Measurements from ENCODE around the gene YKT6.
"Not testable (repeated sequence)": the region's sequence is repeated elsewhere in the genome, so short reads cannot be mapped to it uniquely, and the experiment has no call there.

The YKT6 gene

GRCh38 chr7:44193011-44193802 lies 7.6 kb upstream of the YKT6 start:
- DNase-seq (ENCODE audit: low spot score): no peak

- no peak for DNase-seq (ENCODE audit: low spot score)
Observed at GRCh38 chr7:44194069-44194468, 6.7 kb upstream of the YKT6 start.

DNA sequence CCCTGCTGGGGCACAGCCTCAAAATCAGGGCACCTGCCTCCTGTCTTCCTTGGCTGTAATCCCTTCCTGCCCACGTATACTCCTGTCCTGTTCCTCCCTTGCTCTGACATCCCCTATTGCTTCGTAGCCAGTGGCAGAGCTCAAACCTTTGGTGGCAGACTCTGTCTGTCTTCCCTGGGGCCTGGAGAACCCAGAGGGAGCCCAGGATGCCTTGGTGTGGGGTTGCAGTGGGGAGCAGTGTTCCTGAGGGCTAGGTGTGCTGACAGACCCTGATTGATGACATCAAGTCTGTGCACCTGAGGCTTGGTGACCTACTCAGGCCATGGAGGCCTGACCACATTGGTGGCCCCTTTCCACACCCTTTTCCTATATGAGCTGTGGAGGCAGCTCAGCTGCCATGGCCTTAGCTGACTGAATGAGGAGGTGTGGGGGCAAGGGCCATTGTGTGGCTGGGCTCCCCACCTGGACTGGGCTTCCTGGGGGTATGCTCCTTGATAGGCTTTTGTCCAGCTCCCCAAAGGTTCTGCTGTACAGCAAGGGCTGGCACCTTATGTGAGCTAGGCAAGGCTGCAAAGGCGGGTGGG lies 6.1 kb upstream of the YKT6 start:
- DNase-seq (ENCODE audit: low spot score): no peak

DNA sequence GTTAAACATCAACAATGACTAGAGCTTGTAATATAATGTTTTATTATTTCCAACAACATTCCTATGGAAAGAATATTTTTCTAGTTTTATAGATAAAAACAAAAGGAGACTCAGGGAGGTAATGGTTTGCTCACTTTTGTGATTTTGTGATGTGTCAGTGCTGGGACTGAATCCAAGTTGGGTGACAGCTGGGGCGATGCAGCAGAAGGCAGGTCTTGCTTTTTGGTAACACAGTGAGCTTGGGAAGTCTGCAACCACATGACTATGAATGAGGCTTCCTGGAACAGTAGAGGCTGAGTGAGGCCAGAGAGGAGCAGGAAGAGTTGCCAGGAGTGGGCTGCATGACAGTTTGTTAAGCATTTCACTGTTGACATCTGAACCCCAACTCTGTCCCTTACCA lies 4.9 kb upstream of the YKT6 start:
- DNase-seq (ENCODE audit: low spot score): no peak

DNA sequence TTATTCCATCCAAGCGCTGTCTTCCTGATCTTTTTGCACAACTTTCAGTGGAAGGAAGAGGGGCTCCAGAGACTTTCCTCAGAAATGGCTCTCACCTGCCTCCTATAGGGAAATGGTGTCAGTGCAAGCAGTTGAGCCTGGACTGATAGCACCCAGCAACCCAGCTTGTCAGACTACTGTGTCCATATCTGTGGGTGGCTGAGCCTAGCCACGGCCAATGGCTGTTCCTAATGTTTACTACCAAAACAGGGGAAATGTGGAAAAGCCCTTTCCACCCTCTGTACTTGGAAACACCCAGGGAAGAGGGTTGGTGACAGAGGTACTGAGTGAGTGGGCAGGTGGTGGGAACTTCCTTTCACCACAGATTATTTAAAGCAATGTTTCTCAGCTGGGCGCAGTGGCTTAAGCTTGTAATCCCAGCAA lies 4.3 kb upstream of the YKT6 start:
- DNase-seq (ENCODE audit: low spot score): peak; percentile 39

- DNase-seq (ENCODE audit: low spot score): no peak
Observed at GRCh38 chr7:44197474-44197873, 3.3 kb upstream of the YKT6 start.

GRCh38 chr7:44200163-44200562 lies 615 bp upstream of the YKT6 start:
- DNase-seq (ENCODE audit: low spot score): not testable (repeated sequence)

DNA sequence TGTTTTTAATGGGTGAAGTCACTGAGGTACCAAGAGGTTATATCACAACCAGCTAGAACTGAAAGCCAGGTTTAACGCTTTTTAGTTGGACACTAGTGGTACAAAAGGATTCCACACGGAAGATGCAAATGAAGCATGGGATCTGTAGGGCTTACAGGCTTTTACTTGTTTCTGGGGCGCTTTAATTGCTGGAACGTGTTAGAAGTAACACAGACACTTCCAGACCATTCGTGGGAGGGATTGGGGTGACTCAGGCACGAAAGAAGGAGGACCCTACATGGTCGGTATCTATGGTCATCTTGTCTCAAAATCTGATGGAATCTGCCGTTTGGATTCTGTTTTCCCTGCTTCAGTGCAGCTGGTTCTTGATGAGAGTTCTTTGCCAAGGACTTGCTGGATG lies 1.0 kb downstream of the YKT6 start:
- DNase-seq (ENCODE audit: low spot score): no peak

DNA sequence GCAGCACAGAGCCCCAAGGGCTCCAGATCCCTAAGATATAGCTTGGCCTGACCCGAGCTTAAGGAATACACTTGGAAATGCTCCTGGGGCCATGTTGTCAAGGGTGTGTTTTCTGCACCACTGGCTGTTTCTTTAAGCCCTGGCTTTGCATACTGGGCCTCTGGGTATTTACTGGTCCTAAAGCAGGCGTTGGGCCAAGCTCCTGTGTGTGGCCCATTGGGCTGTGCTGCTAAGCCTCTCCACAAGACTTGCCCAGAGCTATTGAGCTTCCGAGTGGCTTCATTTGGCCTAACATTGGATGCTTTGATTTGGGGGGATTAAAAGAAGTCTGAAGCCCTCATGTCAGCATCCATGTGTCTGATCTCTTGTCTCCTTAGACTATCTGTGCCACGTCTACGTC lies 5.2 kb downstream of the YKT6 start:
- DNase-seq (ENCODE audit: low spot score): no peak

DNA sequence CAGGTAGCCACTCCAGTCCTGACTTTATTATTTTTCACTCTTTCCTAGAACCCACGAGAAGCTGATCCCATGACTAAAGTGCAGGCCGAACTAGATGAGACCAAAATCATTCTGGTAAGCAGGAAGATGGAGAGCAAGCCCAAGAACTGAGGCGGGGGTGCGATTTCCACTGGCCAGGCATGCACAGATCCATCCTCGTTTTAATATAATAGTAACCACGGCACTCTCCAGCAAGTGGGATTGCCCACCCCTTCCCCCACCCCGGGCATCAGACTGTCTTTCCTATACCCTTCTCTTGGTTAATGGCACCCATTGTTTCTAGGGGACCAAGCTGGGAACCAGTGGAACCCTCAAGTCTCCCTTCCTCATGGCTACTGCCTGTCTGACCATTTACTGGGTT lies 7.3 kb downstream of the YKT6 start:
- no peak for DNase-seq (ENCODE audit: low spot score)

DNA sequence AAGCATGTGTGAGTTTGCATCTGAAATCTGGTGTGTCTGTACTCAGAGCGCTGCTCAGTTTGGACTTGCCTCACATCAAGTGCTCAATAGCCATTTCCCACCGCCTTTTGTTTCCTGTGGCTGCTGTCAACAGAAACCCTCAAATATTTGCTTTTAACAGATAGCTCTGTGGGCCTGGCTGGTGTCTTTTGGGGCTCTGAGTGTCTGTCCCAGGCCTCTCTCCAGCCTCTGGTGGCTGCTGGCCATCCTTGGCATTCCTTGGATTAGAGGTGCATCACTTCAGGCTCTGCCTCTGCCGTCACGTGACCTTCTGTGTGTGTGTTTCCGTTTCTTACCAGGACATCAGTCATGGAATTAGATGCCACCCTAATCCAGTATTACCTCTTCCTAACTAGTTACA lies 9.3 kb downstream of the YKT6 start:
- DNase-seq (ENCODE audit: low spot score): peak; percentile 43

DNA sequence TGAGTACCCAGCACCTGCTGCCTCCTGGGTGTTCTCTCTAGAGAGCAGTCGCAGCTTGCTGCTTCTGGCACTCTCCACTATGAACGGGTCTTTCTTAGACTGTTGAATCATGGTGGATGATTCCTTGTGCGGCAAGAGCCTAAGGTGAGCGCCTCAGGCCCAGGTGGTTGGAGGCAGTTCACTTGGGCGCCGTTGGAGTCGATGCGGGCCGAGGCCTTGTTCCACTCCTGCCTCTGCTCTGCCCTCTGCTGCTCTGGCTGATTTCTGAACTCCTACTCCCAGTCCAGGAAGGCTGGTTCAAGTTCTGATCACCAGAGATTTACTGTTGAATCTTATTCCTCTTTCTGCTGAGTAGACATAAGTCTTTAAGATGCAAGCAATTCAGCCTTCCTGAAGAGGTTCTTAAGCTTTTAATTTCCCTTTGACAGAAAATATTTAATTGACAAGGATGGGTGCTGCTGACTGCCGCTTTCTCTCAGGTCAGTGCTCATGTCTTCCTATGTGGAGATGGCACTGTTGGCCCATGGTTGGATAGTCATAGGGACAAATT lies 10.4 kb downstream of the YKT6 start:
- no peak for DNase-seq (ENCODE audit: low spot score)

- DNase-seq (ENCODE audit: low spot score): peak; percentile 76
Observed at GRCh38 chr7:44212018-44212417, 11.2 kb downstream of the YKT6 start.

DNA sequence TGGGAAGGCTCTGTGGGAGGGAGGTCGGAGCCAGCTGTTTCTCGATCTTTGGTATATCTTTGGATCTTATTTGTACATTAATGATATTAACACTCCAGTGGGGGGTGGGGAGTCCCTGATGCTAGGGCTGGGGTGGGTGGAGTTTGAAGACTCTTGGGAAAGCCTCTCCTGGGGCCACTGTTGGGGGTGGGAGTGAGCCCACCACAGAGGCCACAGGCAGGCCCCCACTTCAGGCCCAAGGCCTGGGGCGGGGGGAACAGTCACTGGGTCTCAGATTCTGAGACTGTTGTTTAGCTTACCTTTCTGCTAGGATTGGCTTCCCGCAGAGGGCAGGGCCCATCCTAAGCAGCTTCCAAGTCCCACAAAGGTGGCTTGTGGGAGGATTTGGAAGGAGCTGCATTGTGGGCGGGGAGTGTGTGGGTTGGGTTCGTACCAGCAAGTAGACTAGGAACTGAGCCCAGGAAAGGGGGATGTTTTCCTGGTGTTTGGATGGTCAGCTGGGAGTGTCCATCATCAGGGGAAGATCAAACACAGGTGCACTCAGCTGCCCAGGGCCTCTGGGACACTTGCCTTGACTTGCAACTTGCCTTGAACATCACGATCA lies 11.9 kb downstream of the YKT6 start:
- DNase-seq (ENCODE audit: low spot score): no peak

DNA sequence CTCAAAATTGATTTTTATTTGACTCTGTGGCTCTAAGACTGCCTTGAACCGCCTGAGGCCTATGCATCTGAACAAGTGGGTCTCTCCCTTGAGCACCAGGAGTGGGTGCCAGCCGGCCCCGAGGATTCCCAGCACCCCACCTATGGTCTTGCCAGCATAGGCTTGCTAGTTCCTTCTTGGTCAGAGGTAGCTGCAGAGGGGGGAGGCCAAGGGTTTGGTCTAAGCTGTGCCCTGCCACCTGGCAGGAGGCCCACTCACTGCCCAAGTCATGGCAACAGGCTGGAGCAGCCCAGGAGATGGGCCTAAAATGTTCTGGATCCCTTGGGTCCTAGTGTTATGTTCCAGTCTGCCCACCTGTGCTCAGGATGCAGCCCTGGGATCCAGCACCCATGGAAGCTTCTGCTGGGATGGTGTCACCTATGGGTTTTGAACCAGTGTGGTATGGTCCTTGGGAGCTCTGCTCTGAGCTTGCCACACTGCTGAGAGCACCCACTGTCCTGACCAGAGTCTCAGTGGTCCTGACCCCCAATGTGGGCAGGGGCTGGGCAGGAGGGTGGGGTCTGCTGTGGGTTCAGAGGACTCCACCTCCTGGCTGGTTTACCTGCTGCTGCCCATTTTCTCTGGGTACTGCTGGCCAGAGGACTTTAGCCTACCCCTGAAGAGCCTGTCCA lies 12.6 kb downstream of the YKT6 start:
- DNase-seq (ENCODE audit: low spot score): no peak

- DNase-seq (ENCODE audit: low spot score): no peak
Observed at GRCh38 chr7:44213877-44214388, 13.2 kb downstream of the YKT6 start.

DNA sequence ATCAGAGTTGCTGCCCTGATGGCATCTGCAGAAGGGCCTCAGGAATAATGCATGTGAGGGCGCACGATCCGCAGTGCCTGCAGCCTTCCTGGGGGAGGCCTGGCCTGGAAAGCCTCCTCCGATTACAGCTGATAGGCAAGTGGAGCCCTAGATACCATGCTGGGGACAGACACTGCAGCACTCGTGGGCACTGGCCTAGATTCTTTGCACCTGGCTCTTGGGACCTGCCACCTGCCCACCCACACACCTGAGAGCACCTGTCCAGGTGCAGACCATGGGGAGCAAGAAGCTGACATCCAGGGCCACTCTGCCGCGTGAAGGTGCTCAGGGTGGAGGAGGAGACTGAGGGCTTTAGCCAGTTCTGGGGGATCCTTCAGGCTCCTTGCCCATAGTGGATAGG lies 14.8 kb downstream of the YKT6 start:
- DNase-seq (ENCODE audit: low spot score): no peak

DNA sequence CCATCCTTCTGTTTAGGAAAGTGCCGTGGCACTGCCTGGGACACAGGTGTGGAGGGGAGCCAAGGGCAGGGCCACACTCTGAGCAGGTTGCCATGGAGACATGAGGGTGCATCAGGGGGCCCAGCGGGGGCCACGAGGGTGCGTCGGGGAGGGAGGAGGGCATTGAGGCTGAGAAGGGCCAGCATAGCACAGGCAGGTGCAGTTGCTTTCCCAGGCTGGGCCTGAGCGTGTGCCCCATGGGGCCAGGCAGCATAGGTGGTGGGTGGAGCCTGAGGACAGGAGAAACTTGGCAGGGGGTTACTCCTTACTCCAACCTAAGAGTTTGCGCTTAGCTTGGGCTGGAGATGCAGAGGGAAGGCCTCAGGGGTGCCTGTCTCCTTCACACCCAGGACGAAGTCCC lies 15.2 kb downstream of the YKT6 start:
- DNase-seq (ENCODE audit: low spot score): no peak

GRCh38 chr7:44216521-44217222 lies 15.9 kb downstream of the YKT6 start:
- no peak for DNase-seq (ENCODE audit: low spot score)

DNA sequence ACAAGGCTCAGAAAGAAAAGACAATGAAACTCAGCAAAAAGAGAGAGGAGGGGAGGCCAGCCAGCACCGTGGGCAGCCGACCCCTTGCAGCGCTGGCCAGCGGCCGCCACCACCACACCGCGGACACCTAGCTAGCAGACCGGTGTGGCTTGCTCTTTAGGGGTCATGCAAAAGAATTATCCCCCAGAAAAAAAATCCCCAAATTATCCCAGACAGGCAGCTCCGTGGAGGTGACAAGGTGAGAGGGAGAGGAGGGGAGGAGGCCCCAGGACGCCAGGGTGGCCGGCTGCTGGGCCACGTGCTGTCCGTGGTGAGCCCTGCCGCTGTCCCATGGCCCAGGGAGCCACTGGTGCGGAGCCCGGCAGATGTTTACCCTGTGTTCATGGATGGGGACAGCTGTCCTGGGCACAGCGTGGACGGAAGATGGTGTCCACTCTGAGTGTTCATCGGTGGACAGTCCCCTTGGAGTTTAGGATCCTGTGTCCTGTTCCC lies 16.5 kb downstream of the YKT6 start:
- DNase-seq (ENCODE audit: low spot score): no peak

- no peak for DNase-seq (ENCODE audit: low spot score)
Observed at GRCh38 chr7:44217852-44218402, 17.1 kb downstream of the YKT6 start.

All from globus pallidus (tissue), 1 donor.